GM10248 (cell line): ENCODE results near the gene DUOXA2.
"Not testable (repeated sequence)": the region's sequence is repeated elsewhere in the genome, so short reads cannot be mapped to it uniquely, and the experiment has no call there.

Source experiments
- CTCF ChIA-PET: fragments of 300-600 bp; sonication (Branson Sonifier 250); formaldehyde crosslinking; extraction: SDS; loops from one replicate; lab custom pipeline; 2021; ENCODE audit warnings: antibody characterized with exemption; lab: Yijun Ruan, JAX
- POLR2A ChIA-PET: fragments of 350-650 bp; sonication (Branson Sonifier 250); formaldehyde crosslinking; extraction: SDS; loops from one replicate; lab custom pipeline; 2020; ENCODE audit warnings: antibody characterized with exemption; lab: Yijun Ruan, JAX
- DNase-seq: peaks from one replicate; pipeline ENCODE4 v3.0.0; 2012; ENCODE audit errors: extremely low spot score
- CTCF ChIP-seq: IDR thresholded peaks from 2 replicates; pipeline ENCODE4 v1.5.1; 2012; ENCODE audit warnings: mild to moderate bottlenecking, low read depth; ENCODE audit errors: extremely low read depth, missing control alignments, control extremely low read depth

Gene DUOXA2

GRCh38 chr15:45134046-45134445, 19.9 kb downstream of the DUOXA2 start:
- no peak for TF ChIP-seq CTCF
- ChIA-PET POLR2A (no interaction called here), CTCF (interaction anchor here (1.7 to 5.6 kb wide), 3 partner anchors 12 to 29 kb away, joined by 6 to 53 read pairs (median 44); no protein-coding TSS in a partner anchor)
- DNase-seq, result no peak

DNA sequence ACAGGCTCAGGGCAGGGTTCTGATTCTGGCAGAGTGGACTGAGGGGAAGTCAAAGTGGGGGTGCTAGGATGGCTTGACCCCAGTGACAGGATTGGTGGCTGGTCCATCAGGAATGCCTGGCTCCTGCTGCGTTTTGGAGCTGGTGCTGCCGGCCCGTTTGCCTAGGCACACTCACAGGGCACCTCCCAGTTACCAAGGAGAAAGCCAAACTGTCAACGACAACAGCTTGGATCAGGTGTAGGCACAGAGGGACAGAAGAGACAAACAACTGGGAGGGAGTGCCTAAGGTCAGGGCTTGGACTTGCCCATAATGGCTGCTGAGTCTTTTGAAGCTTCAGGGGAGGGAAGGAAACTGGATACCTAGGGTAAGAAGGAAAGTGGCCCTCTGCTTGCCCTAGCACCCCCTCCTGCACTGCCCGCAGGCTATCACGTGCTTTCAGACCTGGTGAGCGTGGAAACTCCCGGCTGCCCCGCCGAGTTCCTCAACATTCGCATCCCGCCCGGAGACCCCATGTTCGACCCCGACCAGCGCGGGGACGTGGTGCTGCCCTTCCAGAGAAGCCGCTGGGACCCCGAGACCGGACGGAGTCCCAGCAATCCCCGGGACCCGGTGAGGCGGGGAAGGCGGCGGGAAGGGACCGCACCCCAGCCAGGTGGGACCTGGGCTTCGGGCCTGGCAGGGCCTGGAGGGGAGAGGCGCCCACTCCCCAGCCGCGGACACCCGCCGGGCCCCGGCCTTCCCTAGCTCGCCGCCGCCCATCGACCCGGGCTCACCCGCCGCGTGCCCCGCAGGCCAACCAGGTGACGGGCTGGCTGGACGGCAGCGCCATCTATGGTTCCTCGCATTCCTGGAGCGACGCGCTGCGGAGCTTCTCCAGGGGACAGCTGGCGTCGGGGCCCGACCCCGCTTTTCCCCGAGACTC, 20.8 kb downstream of the DUOXA2 start:
- POLR2A ChIA-PET, result no interaction called here
- no peak for DNase-seq
- CTCF ChIA-PET, result interaction anchor here (1.2 to 5.6 kb wide), 5 partner anchors 9 to 282 kb away, joined by 3 to 44 read pairs (median 5); no protein-coding TSS in a partner anchor
- peak; percentile 35 for TF ChIP-seq CTCF

DNA sequence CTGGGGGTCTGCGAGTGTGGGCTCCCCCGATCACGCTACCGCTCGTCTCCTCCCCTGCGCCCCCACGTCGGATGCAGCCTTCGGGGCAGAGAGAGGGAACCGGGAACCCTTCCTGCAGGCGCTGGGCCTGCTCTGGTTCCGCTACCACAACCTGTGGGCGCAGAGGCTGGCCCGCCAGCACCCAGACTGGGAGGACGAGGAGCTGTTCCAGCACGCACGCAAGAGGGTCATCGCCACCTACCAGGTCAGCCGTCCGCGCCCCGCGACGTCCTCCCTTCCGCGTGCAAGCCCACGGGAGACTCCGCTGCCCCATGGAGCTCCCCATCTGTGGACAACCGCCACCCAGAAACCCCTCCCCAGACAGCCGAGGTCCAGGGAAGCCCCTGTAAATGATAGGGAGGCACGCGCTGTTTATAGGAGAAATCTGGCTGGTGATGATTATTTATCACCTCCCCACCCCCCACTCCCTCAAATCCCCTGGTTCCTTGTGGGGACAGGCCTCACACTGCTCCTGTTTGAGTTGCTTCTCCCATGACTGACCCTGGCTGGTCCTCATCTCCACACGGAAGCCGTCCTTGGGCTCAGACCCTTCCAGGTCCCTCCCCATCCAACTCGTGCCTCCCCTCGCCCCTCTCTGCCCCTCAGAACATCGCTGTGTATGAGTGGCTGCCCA, 21.7 kb downstream of the DUOXA2 start:
- DNase-seq, POLR2A ChIA-PET: not testable (repeated sequence)
- CTCF ChIA-PET, result interaction anchor here (1.2 to 5.6 kb wide), 5 partner anchors 9 to 283 kb away, joined by 3 to 44 read pairs (median 5); no protein-coding TSS in a partner anchor

DNA sequence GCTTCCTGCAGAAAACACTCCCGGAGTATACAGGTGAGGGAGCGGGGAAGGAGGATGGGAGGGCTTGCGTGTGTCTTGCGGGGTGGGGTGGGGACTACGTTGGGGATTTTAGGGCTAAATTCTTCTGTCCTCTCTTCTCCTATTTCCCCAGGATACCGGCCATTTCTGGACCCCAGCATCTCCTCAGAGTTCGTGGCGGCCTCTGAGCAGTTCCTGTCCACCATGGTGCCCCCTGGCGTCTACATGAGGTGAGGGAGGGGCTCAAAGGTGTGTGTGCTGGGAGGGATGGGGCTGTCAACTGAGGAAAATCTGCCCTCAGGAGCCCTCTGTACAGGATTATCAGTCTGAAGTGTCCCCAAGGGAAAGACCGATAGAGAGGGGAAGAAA, 22.2 kb downstream of the DUOXA2 start:
- DNase-seq, result no peak
- TF ChIP-seq CTCF, result peak; percentile 27
- ChIA-PET CTCF (interaction anchor here (1.7 to 5.6 kb wide), 2 partner anchors 14 kb away, joined by 5 to 44 read pairs; no protein-coding TSS in a partner anchor), POLR2A (no interaction called here)

- POLR2A ChIA-PET, result interaction anchor here (1.0 kb wide), 1 partner anchor 14 kb away, joined by 3 read pairs; no protein-coding TSS in a partner anchor
- CTCF ChIA-PET, result interaction anchor here (1.6 to 2.6 kb wide), 3 partner anchors 11 to 20 kb away, joined by 6 to 16 read pairs (median 8); no protein-coding TSS in a partner anchor
- TF ChIP-seq CTCF, result no peak
- no peak for DNase-seq
Observed at GRCh38 chr15:45137703-45138102, 23.6 kb downstream of the DUOXA2 start.

GRCh38 chr15:45138814-45139765, 25.0 kb downstream of the DUOXA2 start:
- ChIA-PET POLR2A (no interaction called here), CTCF (interaction anchor here (0.9 to 2.6 kb wide), 4 partner anchors 11 to 21 kb away, joined by 3 to 16 read pairs (median 6); no protein-coding TSS in a partner anchor)
- TF ChIP-seq CTCF, result no peak
- DNase-seq, result no peak
